Calu3 (cell line): ENCODE measurements around the gene GALNS. TPM values are rescaled to one million over a fixed set of nuclear protein-coding genes. Genes with fewer than 3 reads are reported as not detected.

Source experiments
- BruUV-seq: library from RNA; stranded (reverse); fragments of 400-500 nt; replicated peaks from 2 replicates; lab custom pipeline; 2021; lab: Mats Ljungman, UMichigan
- CTCF ChIA-PET: fragments of 300-600 bp; sonication (Branson Sonifier 250); formaldehyde crosslinking; loops from one replicate; lab custom pipeline; 2022; ENCODE audit warnings: antibody characterized with exemption; lab: Charles Lee
- DNase-seq: peaks from one replicate; pipeline ENCODE4 v3.0.0; 2022
- H3K27ac Mint-ChIP-seq: one replicate; pipeline ENCODE4 v1.8.0; 2022; ENCODE audit warnings: mixed read lengths; ENCODE audit not compliant: unreplicated experiment
- H3K27me3 Mint-ChIP-seq: one replicate; pipeline ENCODE4 v1.8.0; 2022; ENCODE audit warnings: mixed read lengths; ENCODE audit not compliant: unreplicated experiment
- H3K36me3 Mint-ChIP-seq: one replicate; pipeline ENCODE4 v1.8.0; 2022; ENCODE audit warnings: mild to moderate bottlenecking, moderate library complexity, mixed read lengths; ENCODE audit not compliant: insufficient read depth, unreplicated experiment
- H3K4me1 Mint-ChIP-seq: one replicate; pipeline ENCODE4 v1.8.0; 2022; ENCODE audit warnings: mild to moderate bottlenecking, low read depth, mixed read lengths; ENCODE audit not compliant: unreplicated experiment
- H3K4me3 Mint-ChIP-seq: one replicate; pipeline ENCODE4 v1.8.0; 2022; ENCODE audit warnings: mild to moderate bottlenecking, low read depth, moderate library complexity, mixed read lengths; ENCODE audit not compliant: unreplicated experiment
- H3K9me3 Mint-ChIP-seq: one replicate; pipeline ENCODE4 v1.8.0; 2022; ENCODE audit warnings: low read depth, mixed read lengths; ENCODE audit not compliant: unreplicated experiment
- intact Hi-C: fragments of 100-400 bp; cut with micrococcal nuclease; formaldehyde crosslinking; loops from one replicate; pipeline ENCODE4 v1.10.0; 2022; ENCODE audit not compliant: unreplicated experiment
- total RNA-seq: library from RNA; stranded (reverse); gene quantifications from 2 replicates; pipeline ENCODE4 v1.2.3, GENCODE V29; 2022
- TF ChIP-seq, protein P1 (sequence below): fragments of 200-600 bp; IDR thresholded peaks from one replicate; pipeline ENCODE4 v1.8.0; 2022; ENCODE audit warnings: antibody characterized with exemption; ENCODE audit not compliant: unreplicated experiment

Gene GALNS
- total RNA-seq, 1 experiment from 2014 or later: 50.4 TPM

DNA sequence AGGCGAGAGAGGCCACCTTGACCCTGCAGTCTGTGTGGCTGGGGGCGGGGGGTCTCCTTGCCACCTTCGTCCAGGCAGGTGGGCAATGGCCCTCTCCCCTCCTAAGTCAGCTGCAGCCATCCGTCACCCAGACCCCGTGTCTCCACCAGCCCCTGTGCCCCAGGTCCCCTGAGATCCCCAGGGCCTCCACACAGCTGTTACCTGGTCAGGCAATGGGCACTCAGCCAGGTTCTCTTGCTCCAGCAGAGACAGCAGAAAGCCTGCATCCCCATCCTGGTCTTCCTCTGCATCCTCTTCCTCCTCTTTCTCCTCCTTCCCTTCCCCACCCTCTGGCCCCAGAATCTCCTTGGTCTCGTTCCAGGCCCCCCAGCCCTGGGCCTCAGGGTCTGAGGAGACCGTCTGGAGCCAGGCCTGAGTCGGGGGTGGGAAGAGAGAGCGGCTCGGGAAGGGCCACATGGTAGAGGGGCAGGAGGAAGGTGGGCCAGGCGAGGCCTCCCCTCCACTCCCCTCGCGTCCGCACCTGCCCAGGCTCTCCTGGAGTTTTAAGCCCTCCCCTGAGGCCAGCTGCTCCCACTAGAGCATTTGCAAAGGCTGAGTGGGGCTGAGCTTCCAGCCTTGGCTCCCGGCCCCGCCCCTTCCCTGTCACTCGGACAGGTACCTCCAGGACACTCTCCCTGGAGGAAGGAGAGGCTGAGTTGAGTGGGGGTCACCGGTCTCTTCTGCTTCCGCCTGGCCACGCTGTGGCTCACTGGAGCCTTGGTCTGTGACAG, 9.6 kb upstream of the GALNS start, which contains the start of gene PABPN1L:
TSS of gene PABPN1L (minus strand) at position 510 of the 770 bp plus-strand sequence. CDS start at position 456, 54 bp downstream.
- Mint-ChIP-seq H3K27ac (no peak within 1 kb of the TSS), H3K4me1 (no peaks in the 10 kb centered on the region), H3K4me3 (no peak within 1 kb of the TSS), H3K36me3 (peaks cover 9% of the 10 kb centered on the region), H3K27me3 (peaks cover 58% of the 10 kb centered on the region), H3K9me3 (no peaks in the 10 kb centered on the region)
- CTCF ChIA-PET: no interaction called here
- intact Hi-C loops: no loop called here
- no TSS peak for BruUV-seq
- TF ChIP-seq, protein P1, sequence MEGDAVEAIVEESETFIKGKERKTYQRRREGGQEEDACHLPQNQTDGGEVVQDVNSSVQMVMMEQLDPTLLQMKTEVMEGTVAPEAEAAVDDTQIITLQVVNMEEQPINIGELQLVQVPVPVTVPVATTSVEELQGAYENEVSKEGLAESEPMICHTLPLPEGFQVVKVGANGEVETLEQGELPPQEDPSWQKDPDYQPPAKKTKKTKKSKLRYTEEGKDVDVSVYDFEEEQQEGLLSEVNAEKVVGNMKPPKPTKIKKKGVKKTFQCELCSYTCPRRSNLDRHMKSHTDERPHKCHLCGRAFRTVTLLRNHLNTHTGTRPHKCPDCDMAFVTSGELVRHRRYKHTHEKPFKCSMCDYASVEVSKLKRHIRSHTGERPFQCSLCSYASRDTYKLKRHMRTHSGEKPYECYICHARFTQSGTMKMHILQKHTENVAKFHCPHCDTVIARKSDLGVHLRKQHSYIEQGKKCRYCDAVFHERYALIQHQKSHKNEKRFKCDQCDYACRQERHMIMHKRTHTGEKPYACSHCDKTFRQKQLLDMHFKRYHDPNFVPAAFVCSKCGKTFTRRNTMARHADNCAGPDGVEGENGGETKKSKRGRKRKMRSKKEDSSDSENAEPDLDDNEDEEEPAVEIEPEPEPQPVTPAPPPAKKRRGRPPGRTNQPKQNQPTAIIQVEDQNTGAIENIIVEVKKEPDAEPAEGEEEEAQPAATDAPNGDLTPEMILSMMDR: no peak
- no peak for DNase-seq

DNA sequence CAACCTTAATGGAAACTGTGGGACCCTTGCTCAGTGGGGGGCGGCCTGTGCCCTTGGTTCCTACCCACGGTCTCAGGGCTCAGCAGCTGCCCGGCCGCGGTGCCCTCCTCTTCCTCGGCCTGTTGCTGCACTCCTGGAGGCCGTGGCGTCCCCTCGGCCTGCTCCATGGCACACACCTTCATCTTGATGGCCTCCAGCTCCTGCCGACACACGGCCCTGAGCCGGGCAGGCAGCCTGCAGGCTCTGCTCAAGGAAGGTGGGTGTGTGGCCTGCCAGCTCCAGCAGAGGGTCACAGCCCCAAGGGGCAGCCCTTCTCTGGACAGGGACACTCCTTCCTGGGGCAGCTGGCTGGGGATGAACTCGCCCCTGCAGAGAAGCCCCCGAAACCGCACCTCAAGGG, 9.0 kb upstream of the GALNS start:
- H3K4me3 Mint-ChIP-seq: no peak overlapping the region
- peaks cover 52% of the 10 kb centered on the region for H3K27me3 Mint-ChIP-seq
- H3K4me1 Mint-ChIP-seq: no peaks in the 10 kb centered on the region
- no peaks in the 10 kb centered on the region for H3K9me3 Mint-ChIP-seq
- TF ChIP-seq, protein P1: no peak
- H3K36me3 Mint-ChIP-seq: peaks cover 9% of the 10 kb centered on the region
- no TSS peak for BruUV-seq
- intact Hi-C loops: no loop called here
- CTCF ChIA-PET: no interaction called here
- DNase-seq: no peak
- H3K27ac Mint-ChIP-seq: no peak overlapping the region

DNA sequence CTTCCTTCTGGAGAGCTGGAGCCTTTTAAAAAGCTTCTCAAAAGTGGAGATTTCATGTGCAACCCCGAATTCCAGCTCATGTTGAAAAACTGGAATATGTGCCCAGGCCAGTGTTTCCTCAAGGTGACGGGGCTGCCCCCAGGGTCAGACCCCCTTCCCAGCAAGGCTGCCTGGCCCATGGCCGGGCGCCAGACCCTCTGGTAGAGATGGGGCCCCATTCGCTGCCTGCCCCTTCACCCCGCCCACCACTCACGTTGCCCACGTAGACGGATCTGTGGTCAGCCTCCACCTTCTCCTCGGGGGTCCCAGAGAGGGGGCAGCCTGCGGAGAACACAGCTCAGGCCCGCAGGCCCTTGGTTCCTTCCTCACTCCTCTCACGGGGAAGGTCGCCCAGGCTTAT, 8.6 kb upstream of the GALNS start:
- TF ChIP-seq, protein P1: no peak

DNA sequence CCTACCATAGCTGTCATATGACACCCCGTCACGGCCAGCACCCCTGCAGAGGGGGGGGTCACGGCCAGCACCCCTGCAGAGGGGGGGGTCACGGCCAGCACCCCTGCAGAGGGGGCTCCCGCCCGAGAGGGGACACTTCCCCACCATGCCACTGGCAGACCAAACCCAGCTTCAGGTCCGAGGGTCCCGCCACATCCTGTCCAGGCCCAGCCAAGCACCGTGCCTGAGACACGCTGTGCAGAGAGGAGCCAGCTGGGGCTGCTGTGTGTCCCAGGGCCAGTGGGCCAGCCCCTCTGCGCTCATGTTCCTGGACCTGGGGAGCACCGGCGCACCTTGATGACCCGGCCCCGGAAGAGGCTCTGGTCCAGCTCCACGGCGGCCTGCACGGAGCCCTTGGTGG, 7.8 kb upstream of the GALNS start:
- BruUV-seq: no TSS peak
- H3K4me1 Mint-ChIP-seq: no peaks in the 10 kb centered on the region
- no peaks in the 10 kb centered on the region for H3K9me3 Mint-ChIP-seq
- DNase-seq: no peak
- no peak overlapping the region for H3K4me3 Mint-ChIP-seq
- H3K36me3 Mint-ChIP-seq: peaks cover 9% of the 10 kb centered on the region
- TF ChIP-seq, protein P1: no peak
- H3K27ac Mint-ChIP-seq: no peak overlapping the region
- intact Hi-C loops: no loop called here
- CTCF ChIA-PET: no interaction called here
- peaks cover 40% of the 10 kb centered on the region for H3K27me3 Mint-ChIP-seq

More for the DNA sequence above, 8.6 kb upstream of the GALNS start:
- Mint-ChIP-seq H3K27me3 (peaks cover 48% of the 10 kb centered on the region), H3K36me3 (peaks cover 9% of the 10 kb centered on the region), H3K4me1 (no peaks in the 10 kb centered on the region), H3K9me3 (no peaks in the 10 kb centered on the region), H3K27ac (no peak overlapping the region), H3K4me3 (no peak overlapping the region)
- no peak for DNase-seq
- CTCF ChIA-PET: no interaction called here
- no TSS peak for BruUV-seq
- intact Hi-C loops: no loop called here
